HG03439 (cell line): ENCODE data around the gene PNPO.
"Not testable (repeated sequence)": the region's sequence is repeated elsewhere in the genome, so short reads cannot be mapped to it uniquely, and the experiment has no call there.

Experiments used
- ATAC-seq: cut with Tn5 transposase; IDR thresholded peaks from one replicate; pipeline ENCODE4 v1.9.1; 2021; ENCODE audit warnings: mild to moderate bottlenecking, moderate library complexity; ENCODE audit not compliant: unreplicated experiment

Gene PNPO

DNA sequence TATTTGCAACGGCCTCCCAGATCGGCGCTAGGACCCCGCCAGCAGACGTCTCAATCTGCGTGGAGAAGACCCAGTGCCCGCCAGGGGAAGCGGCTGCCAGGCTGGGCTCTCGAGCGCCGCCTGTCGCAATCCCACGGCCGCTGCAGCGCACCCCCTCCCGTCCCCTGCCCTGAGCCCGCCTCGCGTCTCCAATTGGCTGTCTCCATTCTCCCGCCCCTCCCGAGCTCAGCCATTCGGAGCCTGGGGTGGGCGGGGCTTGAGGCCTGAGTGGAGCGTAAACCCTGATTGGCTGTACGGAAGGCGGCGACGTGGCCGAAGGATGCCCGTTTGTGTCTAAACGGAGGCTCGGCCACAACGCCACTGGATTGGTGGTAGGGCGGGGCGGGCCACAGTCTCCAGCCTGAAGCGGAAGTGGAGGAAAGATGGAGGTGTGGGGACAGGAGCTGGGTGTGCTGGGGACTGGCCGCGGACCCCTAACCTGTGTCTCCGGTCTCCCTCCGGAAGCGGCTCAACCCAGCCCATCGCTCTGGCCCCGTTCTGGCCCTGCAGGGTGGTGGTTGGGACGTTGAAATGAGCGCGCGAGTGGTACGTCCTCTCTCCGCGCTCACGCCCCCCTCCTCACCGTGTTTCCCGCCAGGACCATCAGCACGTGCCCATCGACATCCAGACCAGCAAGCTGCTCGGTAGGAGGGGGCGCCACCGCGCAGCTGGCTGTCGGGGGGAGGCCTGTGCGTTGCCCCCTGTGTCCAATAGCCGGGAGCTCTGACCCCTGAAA, 29.5 kb downstream of the PNPO start, which contains the start of gene CDK5RAP3:
Gene CDK5RAP3 (plus strand): TSS at position 389 of the 775 bp plus-strand sequence. CDS start 34 bp downstream, at position 423.
- ATAC-seq, result peak; percentile 96

DNA sequence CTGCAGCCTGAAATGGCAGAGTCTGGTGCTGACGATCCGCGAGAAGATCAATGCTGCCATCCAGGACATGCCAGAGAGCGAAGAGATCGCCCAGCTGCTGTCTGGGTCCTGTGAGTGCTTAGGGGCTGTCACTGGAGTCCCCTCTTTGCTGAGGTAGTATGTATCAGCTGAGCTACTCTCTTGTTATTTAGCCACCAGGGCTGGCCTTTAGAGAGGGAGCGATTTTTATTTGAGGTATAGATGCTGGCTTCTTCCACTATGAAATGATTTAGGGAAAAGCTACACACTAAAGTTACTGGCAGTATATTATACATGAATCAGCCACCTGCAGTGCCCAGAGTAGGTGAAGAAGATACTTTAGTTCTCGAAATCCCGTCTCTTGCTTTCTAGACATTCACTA, 32.2 kb downstream of the PNPO start:
- no peak for ATAC-seq

DNA sequence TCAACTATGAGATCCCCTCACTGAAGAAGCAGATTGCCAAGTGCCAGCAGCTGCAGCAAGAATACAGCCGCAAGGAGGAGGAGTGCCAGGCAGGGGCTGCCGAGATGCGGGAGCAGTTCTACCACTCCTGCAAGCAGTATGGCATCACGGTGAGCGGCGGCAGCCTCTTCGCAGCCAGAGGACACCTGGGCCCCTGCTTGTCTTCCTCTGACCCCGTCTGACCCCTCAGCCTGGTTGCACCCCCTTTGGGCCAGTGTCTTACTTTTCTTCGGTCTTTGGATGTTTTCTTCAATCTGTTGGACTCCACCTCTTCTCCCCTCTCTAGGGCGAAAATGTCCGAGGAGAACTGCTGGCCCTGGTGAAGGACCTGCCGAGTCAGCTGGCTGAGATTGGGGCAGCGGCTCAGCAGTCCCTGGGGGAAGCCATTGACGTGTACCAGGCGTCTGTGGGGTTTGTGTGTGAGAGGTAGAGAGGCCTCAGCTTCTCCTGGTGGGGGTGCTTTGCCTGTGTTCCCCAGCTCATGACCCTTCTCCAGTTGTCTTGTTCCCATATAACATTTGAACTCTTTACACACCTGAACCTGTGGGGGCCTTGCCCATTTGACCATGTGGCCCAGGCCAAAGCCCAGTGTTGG, 33.9 kb downstream of the PNPO start:
- ATAC-seq, result no peak

DNA sequence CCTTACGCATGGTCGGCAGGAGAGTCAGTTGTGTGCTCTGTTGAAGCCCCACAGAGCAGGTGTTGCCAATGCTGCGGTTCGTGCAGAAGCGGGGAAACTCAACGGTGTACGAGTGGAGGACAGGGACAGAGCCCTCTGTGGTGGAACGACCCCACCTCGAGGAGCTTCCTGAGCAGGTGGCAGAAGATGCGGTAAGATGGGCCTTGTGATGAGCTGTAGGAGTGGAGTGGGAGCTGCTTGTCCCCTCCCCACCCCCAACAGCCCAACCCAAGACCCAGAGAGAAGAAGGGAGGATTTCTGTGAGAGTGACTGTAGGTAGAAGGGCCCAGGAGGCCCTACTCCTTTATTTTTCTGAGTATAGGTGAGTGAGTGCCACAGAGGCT, 34.4 kb downstream of the PNPO start:
- no peak for ATAC-seq

DNA sequence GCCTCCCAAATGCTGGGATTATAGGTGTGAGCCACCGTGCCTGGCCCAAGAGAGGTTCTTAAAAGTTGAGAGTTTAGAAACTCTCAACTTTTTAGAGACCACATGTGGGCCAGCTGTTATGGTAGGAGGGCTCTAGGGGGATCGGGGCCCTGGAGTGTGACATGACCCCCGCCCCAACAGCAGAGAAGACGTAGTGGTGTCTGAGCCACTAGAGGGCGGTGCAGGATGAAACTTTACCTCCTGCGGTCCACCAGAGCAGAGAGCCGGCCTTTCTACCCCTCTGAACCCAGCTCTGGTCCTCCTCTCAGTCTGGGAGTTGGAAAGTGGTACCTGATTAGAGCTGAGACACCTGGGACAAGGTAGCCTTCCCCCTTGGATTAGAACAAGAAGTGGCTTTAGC, 37.0 kb downstream of the PNPO start:
- ATAC-seq, result no peak

DNA sequence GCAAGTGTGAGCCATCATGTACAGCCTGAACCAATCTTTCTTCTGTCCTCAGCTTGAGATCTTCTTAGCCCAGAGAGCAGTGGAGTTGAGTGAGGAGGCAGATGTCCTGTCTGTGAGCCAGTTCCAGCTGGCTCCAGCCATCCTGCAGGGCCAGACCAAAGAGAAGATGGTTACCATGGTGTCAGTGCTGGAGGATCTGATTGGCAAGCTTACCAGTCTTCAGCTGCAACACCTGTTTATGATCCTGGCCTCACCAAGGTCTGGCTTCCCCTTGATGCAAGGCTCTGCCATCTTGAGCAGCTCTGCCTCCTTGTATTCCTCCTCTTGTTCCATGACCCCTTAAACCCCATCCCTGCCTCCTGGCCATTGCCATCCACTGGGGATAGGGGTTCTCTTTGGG, 39.2 kb downstream of the PNPO start:
- ATAC-seq, result no peak

DNA sequence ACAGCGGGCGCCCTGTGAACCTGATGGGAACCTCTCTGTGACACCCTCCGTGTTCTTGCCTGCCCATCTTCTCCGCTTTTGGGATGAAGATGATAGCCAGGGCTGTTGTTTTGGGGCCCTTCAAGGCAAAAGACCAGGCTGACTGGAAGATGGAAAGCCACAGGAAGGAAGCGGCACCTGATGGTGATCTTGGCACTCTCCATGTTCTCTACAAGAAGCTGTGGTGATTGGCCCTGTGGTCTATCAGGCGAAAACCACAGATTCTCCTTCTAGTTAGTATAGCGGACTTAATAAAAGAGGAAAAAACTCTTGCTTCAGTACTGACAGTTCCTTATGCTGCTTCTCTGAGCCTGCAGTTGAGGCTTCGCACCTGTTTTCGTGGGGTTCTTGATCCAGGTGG, 40.1 kb downstream of the PNPO start:
- no peak for ATAC-seq

DNA sequence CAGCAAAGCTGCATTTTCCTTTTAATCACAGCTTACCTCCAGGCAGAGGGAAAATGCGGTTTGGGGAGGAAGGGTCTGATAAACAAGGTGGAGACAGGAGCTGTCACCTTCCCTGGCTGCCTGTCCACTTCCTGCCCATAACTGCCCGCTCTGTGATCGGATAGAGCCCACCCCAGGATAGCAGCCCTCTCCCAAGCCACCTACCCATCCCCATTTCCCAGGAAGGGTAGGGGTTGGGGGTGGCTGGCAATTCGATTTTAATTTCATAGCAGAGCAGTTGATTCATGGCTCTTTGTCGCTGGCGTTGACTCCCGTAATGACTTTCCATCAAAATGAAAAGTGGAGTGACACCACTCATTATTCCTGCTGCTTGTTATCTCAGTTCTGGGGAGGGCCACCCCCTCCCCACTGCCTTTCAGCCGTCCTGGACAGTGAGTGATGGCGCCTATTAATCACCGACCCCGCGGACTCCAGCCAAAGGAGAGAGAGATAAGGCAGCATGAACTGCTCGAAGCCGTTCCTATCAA, 40.8 kb downstream of the PNPO start:
- no peak for ATAC-seq

DNA sequence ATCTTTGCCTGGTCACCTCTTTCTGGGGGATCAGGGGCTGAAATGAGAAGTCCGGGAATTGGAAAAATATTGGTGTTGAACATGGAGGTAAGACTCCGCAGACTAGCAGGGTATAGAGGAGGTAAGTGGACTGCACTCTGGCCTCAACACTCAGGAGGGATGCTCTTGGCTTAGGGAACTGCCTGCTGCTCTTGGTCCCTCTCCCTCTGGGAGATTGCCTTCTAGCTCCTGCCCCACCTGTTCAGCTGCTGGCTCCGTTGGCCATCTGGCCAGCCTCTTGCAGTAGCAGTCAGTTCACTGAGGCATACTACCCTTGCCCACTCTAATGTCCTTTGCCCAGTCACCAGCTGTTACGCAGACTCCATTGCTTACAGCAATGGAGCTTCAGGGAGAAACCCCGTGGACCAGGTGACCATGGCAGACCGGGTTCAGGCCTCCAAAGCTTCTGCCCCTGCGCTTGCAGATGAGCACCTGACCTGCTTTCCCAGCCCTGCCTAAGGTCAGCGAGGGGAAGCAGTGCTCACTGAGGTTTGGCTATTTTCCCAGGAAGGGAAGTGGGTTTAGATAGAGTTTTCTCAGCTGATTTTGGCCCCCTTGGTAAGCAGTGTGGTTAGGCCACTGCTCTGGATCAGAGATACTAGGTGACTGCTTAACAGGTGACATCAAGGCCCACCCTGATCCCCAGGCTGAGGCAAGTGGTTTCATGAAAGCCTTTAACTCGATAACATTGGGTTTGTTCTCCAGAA, 41.4 kb downstream of the PNPO start:
- no peak for ATAC-seq

DNA sequence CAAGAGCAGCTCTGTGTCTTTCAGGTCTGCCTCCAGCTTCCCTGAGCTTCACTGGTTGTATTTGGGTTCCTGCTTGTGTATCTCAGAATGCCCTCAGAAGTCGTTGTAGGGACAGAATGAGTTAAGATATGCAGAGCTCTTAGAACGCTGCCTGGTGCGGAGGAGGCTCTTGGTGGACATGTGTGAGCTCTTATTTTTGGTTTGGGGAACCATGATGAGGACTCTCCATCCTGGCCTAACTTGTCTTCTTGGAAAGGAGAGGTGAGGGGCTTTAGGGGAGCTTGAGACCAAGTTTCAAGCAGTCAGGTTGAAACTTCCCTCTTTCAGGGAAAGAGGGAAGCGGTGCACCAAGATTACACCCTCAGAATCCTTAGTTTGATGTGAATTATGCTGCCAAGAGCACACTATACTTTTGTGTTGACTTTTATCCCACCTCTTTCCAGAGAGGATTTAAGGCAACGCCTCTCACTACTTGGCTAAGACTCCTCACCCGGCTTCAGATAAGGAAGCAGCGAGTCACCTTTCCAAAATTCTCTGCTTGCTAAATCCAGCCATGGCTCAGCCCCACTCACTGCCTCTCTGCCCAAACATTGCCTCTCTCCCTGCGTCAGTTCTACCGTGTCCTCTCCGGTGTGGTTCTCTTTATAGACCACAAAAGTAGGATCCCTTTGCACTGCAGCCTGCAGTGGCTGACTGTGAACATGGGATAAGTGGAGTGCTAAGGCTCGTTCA, 42.3 kb downstream of the PNPO start:
- no peak for ATAC-seq

DNA sequence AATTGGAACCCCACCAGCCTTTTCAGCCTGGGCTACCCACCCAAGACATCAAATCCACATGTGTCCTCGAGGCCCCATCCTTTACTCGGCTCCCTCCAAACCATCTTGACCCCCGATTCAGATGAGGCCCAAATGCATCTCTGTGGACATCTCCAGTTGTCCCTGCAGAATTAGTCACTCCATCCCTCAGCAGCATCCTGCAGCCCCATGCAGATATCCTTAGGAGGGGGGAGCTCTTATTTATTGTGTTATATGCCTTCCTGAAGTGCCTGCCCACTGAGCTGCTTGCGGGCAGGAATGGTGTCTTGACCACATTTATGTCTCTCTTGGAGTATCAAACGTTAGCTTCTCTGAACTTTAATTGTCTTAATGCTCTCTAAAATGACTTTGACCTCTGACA, 45.1 kb downstream of the PNPO start:
- ATAC-seq, result no peak

DNA sequence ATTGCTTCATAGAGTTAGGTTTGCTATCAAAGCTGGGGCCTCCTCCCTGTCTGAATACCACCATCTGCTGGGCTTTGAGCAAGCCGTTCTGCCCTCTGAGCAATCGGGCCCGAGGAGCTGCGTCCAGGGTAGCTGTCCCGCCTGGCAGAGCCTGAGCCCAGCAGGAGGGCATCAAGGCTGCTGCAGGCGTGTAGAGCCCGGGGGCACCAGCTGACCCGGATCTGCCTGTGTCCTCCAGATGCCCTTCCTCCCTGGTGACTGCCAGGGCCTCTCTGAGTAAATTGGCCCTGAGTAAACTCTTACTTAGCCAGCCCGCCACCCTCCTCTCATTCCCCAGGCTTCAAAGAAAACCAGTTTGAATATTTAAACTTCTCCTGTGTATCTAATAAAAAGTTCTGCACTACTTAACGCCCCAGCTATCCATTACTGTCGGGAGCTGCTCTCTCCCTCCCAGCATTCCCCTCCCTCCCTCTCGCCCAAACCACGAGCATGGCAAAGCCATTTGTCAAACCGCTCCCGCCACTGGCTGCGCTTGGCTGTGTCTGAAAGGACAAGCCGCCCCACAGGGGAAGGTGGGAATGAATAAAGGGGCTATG, 46.0 kb downstream of the PNPO start:
- ATAC-seq, result no peak

DNA sequence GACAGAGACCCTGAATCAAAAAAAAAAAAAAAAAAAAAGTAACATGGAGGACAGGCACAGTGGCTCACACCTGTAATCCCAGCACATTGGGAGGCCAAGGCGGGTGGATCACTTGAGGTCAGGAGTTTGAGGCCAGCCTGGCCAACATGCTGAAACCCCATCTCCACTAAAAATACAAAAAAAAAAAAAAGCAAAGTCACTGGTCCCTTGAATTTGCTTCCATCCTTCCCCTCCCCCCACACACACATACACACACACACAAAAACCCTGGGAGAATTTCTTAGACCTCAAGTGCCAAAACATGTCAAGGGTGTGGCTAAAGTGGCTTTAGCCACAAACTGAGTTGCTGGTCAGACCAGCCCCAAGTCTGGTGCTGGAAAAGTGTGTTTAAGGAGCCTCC, 47.1 kb downstream of the PNPO start:
- not testable (repeated sequence) for ATAC-seq

DNA sequence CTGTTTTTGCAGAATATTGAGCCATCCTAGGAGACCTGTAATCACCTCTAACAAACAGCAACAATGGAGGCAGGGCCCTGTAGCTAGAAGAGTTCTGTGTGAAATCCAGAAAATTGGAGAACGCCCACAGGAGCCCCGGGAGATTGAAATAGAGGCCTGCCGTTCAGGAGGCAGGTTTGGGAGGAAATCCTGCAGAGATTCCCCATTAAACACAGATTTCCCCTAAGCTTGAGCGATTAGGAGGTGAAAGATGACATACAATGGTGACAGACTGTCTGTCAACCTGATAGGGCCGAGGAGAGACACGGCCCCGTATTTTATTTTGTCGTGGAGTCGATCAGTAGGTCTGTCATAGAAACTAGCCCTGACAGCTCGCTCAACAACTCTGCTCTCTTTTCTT, 47.8 kb downstream of the PNPO start:
- no peak for ATAC-seq

DNA sequence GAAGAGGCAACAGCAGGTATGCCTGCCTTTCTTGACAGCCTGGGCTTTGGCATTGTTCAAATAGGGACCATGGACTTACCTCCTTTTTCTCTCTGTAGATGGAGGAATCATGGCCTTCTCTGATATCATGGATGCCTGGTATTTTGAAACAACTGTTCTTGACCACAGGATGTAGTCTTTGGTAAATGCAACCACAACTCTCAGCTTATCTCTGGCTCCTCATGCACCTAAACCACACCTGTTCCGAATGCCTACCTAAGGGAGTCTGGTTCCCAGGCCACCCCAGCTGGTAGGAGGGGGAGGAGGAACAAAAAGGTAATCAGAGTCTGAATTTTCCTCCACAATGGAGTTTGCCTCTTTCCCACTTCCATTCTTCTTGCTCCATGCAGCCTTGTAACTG, 48.3 kb downstream of the PNPO start:
- ATAC-seq, result no peak

DNA sequence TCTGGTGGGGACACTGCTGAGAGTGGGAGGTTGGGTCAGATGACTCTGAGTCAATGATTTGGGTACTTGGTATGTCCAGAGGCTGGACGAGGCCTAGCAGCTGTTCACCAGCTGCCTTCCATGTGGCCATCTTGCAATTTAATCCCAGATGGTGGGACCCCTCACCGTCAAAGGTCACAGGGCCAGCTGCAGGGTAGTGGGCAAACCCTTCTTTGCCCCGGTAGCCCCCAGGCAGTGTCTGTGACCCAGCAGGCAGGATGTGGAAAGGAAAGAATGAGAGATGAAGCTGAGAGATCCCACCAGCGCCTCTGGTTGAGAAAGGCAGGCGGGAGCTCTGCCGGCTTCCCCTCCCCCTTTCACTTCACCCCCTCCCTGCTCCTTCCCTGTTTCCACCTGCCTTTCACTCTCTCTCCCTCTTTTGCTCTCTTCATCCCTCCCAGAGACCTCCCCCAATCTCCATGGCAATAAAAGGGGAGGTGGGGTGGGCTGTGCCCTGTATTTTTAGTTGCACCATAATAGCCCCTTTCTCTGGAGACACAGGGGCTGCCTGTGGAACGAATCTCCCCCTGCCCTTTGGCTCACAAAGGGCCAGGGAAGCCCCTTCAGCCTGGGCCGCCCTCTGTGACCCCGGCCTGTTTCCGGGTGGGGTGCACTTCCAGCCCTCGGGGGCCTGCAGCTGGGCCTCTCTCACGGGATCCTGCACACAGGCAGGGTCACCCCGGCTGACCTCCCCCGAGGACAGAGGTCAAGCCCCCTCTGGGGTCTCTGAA, 49.8 kb downstream of the PNPO start:
- ATAC-seq, result no peak

DNA sequence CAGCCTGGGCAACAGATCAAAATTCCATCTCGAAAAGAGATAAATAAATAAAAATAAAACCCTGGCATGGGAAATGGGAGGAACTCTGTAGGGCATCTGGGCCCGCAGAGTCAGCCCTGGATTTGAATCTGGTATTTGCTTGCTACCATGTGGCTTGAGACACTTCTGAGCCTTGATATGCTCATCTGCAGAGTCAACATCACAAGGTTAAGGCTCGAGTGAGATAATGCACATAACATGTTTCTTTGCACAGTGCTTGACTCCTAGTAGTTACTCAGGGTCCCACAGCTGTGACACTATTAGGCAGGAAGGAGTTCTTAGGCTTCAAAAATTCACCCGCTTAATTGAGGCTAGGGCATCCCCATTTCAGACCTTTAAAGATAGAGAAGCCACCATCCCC, 50.8 kb downstream of the PNPO start:
- ATAC-seq, result no peak

DNA sequence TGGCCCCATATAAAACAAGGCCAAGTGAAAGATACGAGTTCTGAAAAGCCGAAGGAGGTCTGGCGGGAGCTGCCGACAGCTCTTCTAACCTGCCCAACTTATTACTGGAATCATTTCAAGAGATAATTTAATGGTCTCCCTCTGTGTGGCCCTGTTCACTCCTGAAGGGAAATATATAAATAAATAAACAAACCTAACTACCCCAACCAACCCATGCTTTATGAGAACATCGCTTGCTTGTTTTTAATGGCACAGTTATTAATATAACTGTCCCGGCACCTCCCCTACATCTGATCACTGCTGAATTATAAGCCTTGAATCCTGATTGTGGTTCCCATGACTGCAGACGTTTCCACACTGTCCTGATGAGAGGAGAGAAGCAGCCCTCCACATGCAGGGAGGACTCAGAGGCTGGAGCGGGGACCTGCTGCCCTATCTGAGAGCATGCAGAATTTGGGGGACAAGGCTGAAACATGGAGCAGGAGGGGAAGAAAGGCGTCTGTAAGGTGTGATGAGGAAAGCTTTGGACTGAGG, 51.7 kb downstream of the PNPO start:
- ATAC-seq, result no peak

DNA sequence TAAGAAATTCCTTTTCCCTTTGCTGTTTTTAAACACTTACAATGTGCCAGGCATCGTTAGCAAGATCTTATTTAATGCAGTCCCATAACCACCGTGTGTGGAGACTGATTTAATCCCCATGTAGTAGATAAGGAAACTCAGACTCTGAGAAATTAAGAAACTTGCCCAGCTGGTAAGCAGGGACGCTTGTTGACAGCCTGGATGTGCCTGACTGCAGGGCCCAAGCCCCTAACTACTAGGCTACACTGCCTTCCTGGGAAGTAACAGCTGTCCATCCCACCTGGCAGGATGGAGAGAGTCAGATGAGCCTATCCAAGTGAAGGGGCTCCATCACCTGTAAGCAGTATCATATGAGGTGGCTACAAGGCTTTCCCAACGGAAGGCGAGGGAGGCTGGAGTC, 52.6 kb downstream of the PNPO start:
- ATAC-seq, result no peak

DNA sequence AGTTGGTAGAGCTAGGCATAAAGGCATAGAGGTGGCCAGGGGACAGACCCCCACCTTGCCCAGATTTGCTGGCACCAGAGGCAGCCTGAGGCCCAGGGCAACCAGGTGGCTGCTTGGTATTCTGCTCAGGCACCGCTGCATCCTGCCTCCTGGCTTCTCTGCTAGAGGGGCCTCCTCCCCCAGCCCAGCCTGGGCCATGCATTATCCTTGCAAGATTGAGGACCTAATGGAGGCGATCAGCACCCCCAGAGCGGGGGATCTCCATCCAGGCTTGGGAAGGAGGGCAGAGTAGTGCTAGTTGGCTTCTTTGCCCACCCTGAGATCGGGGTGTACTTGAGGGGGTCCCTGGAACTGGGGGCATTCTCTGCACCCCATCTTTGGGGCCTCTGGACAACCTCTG, 53.4 kb downstream of the PNPO start:
- ATAC-seq, result no peak
